ENCODE data around the gene GHRHR. TPM values are rescaled to one million over a fixed set of nuclear protein-coding genes. Genes with fewer than 3 reads are reported as not detected.
A peak's percentile ranks its signal among the peaks of the same experiment; 100 is the strongest.

Gene GHRHR
- total RNA-seq, 1 donor from 2014 or later: not detected

- Histone ChIP-seq H3K27ac (no peak overlapping the region), H3K36me3 (no peaks in the 10 kb centered on the region), H3K27me3 (ENCODE audit: low read depth) (no peaks in the 10 kb centered on the region), H3K4me3 (no peak overlapping the region), H3K4me1 (peaks cover 6% of the 10 kb centered on the region), H3K9me3 (no peaks in the 10 kb centered on the region)
- intact Hi-C loops (cut with DNase I): no loop called here
- peak in 1 of 2 donors; percentile 57 for ATAC-seq
- TF ChIP-seq CTCF (IDR thresholded peaks at IDR 0.05): no peak
- DNase-seq: no peak
Measured at GRCh38 chr7:30968747-30969603, 5.2 kb downstream of the GHRHR start.

- no peak for ATAC-seq
- no peak overlapping the region for H3K4me3 ChIP-seq
- no peak for TF ChIP-seq CTCF (IDR thresholded peaks at IDR 0.05)
- no peaks in the 10 kb centered on the region for H3K9me3 ChIP-seq
- no peaks in the 10 kb centered on the region for H3K27me3 ChIP-seq (ENCODE audit: low read depth)
- no peak for DNase-seq
- no peak overlapping the region for H3K27ac ChIP-seq
- no peaks in the 10 kb centered on the region for H3K36me3 ChIP-seq
- H3K4me1 ChIP-seq: peaks cover 7% of the 10 kb centered on the region
- intact Hi-C loops (cut with DNase I): no loop called here
Measured at GRCh38 chr7:30969604-30969970, 5.8 kb downstream of the GHRHR start.

- Histone ChIP-seq H3K27me3 (ENCODE audit: low read depth) (no peaks in the 10 kb centered on the region), H3K36me3 (no peaks in the 10 kb centered on the region), H3K9me3 (no peaks in the 10 kb centered on the region), H3K4me3 (no peak overlapping the region), H3K27ac (no peak overlapping the region), H3K4me1 (peaks cover 12% of the 10 kb centered on the region)
- DNase-seq: no peak
- intact Hi-C loops (cut with DNase I): no loop called here
- TF ChIP-seq CTCF (IDR thresholded peaks at IDR 0.05): no peak
- ATAC-seq: no peak
Measured at GRCh38 chr7:30970074-30970473, 6.3 kb downstream of the GHRHR start.

GRCh38 chr7:30970594-30971094, 6.9 kb downstream of the GHRHR start:
- no peaks in the 10 kb centered on the region for H3K9me3 ChIP-seq
- intact Hi-C loops (cut with DNase I): no loop called here
- TF ChIP-seq CTCF (IDR thresholded peaks at IDR 0.05): no peak
- H3K4me1 ChIP-seq: peaks cover 14% of the 10 kb centered on the region
- no peaks in the 10 kb centered on the region for H3K27me3 ChIP-seq (ENCODE audit: low read depth)
- H3K36me3 ChIP-seq: no peaks in the 10 kb centered on the region
- H3K27ac ChIP-seq: no peak overlapping the region
- ATAC-seq (no peak), DNase-seq (no peak)
- H3K4me3 ChIP-seq: no peak overlapping the region

GRCh38 chr7:30971440-30971839, 7.7 kb downstream of the GHRHR start:
- peaks cover 14% of the 10 kb centered on the region for H3K4me1 ChIP-seq
- no peaks in the 10 kb centered on the region for H3K27me3 ChIP-seq (ENCODE audit: low read depth)
- H3K36me3 ChIP-seq: no peaks in the 10 kb centered on the region
- DNase-seq (no peak), ATAC-seq (no peak)
- no peak overlapping the region for H3K4me3 ChIP-seq
- intact Hi-C loops (cut with DNase I): no loop called here
- TF ChIP-seq CTCF (IDR thresholded peaks at IDR 0.05): no peak
- H3K9me3 ChIP-seq: no peaks in the 10 kb centered on the region
- no peak overlapping the region for H3K27ac ChIP-seq
